HUES48 (cell line): ENCODE measurements around the gene CUTC.

Experiments
- H3K27ac ChIP-seq: one replicate; pipeline ENCODE4 v1.7.0; 2013; ENCODE audit warnings: low read depth, low read length, inconsistent platforms
- H3K27me3 ChIP-seq: 2 replicates; pipeline ENCODE4 v1.6.1; 2013; ENCODE audit warnings: mild to moderate bottlenecking, low read length; ENCODE audit not compliant: control insufficient read depth, insufficient read depth
- H3K36me3 ChIP-seq: 2 replicates; pipeline ENCODE4 v1.6.1; 2013; ENCODE audit warnings: low read length; ENCODE audit not compliant: control insufficient read depth, insufficient read depth
- H3K4me1 ChIP-seq: 2 replicates; pipeline ENCODE4 v1.6.1; 2013; ENCODE audit warnings: mild to moderate bottlenecking, low read length; ENCODE audit not compliant: control insufficient read depth, insufficient read depth
- H3K4me3 ChIP-seq: 2 replicates; pipeline ENCODE4 v1.5.1; 2013; ENCODE audit warnings: mild to moderate bottlenecking, low read depth, low read length
- H3K9ac ChIP-seq: 2 replicates; pipeline ENCODE4 v1.6.1; 2013; ENCODE audit warnings: mild to moderate bottlenecking, low read depth, low read length, moderate library complexity
- H3K9me3 ChIP-seq: 2 replicates; pipeline ENCODE4 v1.6.1; 2013; ENCODE audit warnings: low read length; ENCODE audit not compliant: control insufficient read depth, insufficient read depth

CUTC gene

DNA sequence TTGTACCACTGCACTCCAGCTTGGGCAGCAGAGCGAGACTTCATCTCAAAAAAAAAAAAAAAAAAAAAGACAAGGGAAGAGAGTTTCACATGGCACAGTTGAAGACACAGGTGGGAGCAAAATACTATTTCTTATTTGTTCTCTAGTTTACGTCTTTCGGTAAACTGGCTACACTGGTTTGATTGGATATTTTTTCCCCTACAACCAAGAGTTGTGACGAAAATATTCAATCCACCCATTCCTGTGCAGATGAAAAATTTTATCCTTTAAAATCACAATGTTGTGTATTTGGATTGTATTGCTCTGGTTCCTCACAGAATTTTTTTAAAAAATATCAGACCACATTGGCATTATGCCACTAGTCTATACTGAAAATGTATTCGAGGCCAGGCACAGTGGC lies 35.9 kb downstream of the CUTC start:
- Histone ChIP-seq H3K4me3 (no peak overlapping the region), H3K9ac (no peak overlapping the region), H3K9me3 (no peaks in the 10 kb centered on the region), H3K27ac (no peak overlapping the region), H3K4me1 (no peaks in the 10 kb centered on the region), H3K36me3 (no peaks in the 10 kb centered on the region), H3K27me3 (no peaks in the 10 kb centered on the region)

DNA sequence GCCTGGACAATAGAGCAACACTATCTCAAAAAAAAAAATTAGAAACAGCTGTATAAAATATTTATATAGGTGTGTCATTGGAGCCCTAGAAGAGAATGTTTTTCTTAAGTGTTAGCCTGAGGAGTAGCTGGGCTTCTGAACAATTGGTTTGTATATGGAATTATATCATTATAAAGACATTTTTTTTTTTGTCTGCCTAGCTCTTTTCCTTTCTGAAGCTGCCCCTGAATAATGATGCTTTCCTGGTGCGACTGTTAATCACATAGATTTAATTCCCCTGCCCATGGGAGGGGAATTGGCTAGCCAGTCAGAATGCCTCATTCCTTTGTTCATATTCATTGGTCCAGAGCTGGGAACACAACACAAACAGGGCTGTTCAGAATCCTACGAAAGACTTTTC lies 36.5 kb downstream of the CUTC start:
- Histone ChIP-seq H3K4me3 (no peak overlapping the region), H3K27ac (no peak overlapping the region), H3K4me1 (no peaks in the 10 kb centered on the region), H3K27me3 (no peaks in the 10 kb centered on the region), H3K36me3 (no peaks in the 10 kb centered on the region), H3K9ac (no peak overlapping the region), H3K9me3 (no peaks in the 10 kb centered on the region)

DNA sequence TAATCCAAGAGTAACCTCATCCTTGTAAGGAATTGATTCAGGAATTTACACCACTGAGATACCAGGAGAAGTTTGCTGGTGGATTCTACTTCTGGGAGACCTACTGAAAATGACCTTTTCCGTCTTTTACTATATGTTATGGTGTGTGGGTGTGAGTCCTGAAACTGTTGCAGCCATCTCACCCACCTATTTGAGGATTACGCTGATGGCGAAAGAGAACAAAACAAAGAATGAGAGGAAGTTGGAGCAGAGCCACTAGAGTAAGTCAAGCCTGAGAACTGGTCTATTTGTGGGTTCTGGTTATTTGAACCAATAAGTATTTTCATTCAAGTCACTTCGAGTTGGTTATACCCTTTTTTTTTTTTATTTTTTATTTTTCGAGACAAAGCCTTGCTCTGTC lies 37.7 kb downstream of the CUTC start:
- H3K9ac ChIP-seq, result no peak overlapping the region
- no peaks in the 10 kb centered on the region for H3K9me3 ChIP-seq
- no peaks in the 10 kb centered on the region for H3K27me3 ChIP-seq
- no peak overlapping the region for H3K27ac ChIP-seq
- H3K4me1 ChIP-seq, result no peaks in the 10 kb centered on the region
- H3K4me3 ChIP-seq, result no peak overlapping the region
- no peaks in the 10 kb centered on the region for H3K36me3 ChIP-seq

GRCh38 chr10:99770408-99771045 lies 38.5 kb downstream of the CUTC start:
- no peak overlapping the region for H3K9ac ChIP-seq

DNA sequence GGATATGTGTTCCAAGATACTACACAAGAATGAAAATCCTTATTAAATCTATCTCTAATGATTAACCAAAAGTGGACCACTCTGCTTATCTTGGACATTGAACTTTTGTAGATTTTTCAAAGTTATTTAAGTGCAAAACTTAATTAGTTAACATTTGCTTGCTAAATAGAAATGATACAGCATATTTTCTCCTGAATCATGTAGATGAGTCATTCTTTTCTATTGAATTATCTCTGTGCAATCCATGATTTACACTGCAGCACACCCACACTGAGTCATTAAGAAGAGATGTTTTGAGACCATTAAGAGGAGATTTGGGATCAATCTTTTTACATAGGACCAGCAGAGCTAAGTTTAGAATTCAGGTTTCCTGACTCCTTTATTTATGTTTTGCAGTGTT lies 43.8 kb downstream of the CUTC start:
- Histone ChIP-seq H3K27ac (no peak overlapping the region), H3K36me3 (no peaks in the 10 kb centered on the region), H3K4me1 (peaks cover 9% of the 10 kb centered on the region; the same call in 1 of the 2 replicates), H3K9ac (no peak overlapping the region), H3K27me3 (no peaks in the 10 kb centered on the region), H3K4me3 (no peak overlapping the region), H3K9me3 (no peaks in the 10 kb centered on the region)

More at GRCh38 chr10:99770408-99771045, 38.5 kb downstream of the CUTC start:
- Histone ChIP-seq H3K4me3 (no peak overlapping the region), H3K4me1 (no peaks in the 10 kb centered on the region), H3K27me3 (no peaks in the 10 kb centered on the region), H3K27ac (no peak overlapping the region), H3K36me3 (no peaks in the 10 kb centered on the region), H3K9me3 (no peaks in the 10 kb centered on the region)

GRCh38 chr10:99777918-99778714 lies 46.1 kb downstream of the CUTC start:
- Histone ChIP-seq H3K27me3 (no peaks in the 10 kb centered on the region), H3K27ac (no peak overlapping the region), H3K36me3 (no peaks in the 10 kb centered on the region), H3K9me3 (no peaks in the 10 kb centered on the region), H3K4me1 (peaks cover 9% of the 10 kb centered on the region; the same call in 1 of the 2 replicates), H3K4me3 (no peak overlapping the region), H3K9ac (no peak overlapping the region)

GRCh38 chr10:99779335-99779734 lies 47.3 kb downstream of the CUTC start:
- peaks cover 12% of the 10 kb centered on the region for H3K4me1 ChIP-seq
- no peaks in the 10 kb centered on the region for H3K27me3 ChIP-seq
- no peak overlapping the region; the same call in 1 of the 2 replicates for H3K9ac ChIP-seq
- no peak overlapping the region for H3K4me3 ChIP-seq
- H3K36me3 ChIP-seq, result no peaks in the 10 kb centered on the region
- H3K9me3 ChIP-seq, result no peaks in the 10 kb centered on the region
- H3K27ac ChIP-seq, result peak overlapping the region; percentile 60

GRCh38 chr10:99781734-99782429 lies 49.8 kb downstream of the CUTC start:
- H3K9me3 ChIP-seq, result no peaks in the 10 kb centered on the region
- H3K4me3 ChIP-seq, result no peak overlapping the region
- no peaks in the 10 kb centered on the region for H3K36me3 ChIP-seq
- no peak overlapping the region for H3K9ac ChIP-seq
- H3K27ac ChIP-seq, result no peak overlapping the region
- H3K4me1 ChIP-seq, result peaks cover 29% of the 10 kb centered on the region
- no peaks in the 10 kb centered on the region for H3K27me3 ChIP-seq

DNA sequence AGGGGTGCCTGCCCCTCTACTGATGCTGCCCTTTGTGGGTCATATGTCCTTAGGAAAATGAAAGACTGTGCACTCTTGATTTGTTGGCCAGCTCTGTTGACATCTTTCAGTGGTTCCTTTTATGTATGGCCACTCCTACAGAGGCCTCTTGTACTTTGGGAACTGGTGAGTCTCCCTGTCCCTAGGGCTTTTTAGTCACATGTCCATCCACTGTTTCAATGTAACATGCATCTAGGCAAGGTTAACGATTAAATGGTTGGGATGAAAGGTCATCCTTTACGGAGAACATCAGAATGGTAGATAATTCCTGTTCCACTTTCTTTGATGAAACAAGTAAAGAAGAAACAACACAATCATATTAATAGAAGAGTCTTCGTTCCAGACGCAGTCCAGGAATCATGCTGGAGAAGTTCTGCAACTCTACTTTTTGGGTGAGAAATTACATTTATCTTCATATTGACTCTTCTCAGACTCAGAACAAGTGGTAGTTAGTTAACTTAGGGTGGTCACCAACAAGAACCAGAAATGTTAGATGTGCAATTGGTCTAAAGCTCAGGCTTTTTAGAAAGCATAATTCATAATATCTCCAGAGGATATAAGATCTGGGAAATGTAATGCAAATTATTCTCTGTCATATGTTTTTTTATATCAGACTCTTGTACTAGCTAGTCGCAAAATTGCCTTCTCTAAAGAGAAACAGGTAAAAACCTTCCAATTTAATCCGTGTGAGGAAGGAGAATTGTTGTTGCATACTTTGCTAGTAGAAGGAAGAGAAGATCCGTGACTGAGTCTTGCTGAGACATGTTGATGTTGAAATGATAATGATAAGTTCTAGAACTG lies 50.6 kb downstream of the CUTC start, which contains the start of gene ABCC2:
ABCC2 (plus strand) TSS at position 194 of the 840 bp plus-strand sequence; CDS start at position 399, 205 bp downstream.
- no peaks in the 10 kb centered on the region for H3K9me3 ChIP-seq
- no peak within 1 kb of the TSS for H3K9ac ChIP-seq
- H3K27me3 ChIP-seq, result no peaks in the 10 kb centered on the region
- no peak within 1 kb of the TSS for H3K27ac ChIP-seq
- no peaks in the 10 kb centered on the region for H3K36me3 ChIP-seq
- peaks cover 29% of the 10 kb centered on the region for H3K4me1 ChIP-seq
- no peak within 1 kb of the TSS for H3K4me3 ChIP-seq

- Histone ChIP-seq H3K36me3 (no peaks in the 10 kb centered on the region), H3K27me3 (no peaks in the 10 kb centered on the region), H3K9me3 (no peaks in the 10 kb centered on the region), H3K27ac (no peak overlapping the region), H3K4me1 (peaks cover 26% of the 10 kb centered on the region), H3K9ac (no peak overlapping the region), H3K4me3 (no peak overlapping the region)
Observed at GRCh38 chr10:99784016-99784726, 52.1 kb downstream of the CUTC start.
